Duodenal mucosa (tissue), 2 donors: ENCODE data around the gene ALG8.

Source experiments
- H3K27ac ChIP-seq: one replicate; pipeline ENCODE4 v1.7.0; 2013; ENCODE audit warnings: low read depth, low read length
- H3K27me3 ChIP-seq, 2 donors: one replicate each; pipeline ENCODE4 v1.7.0; 2013; ENCODE audit warnings: low read length in 2 of 2, control low read depth in 1 of 2; ENCODE audit not compliant: insufficient read depth in 2 of 2, control insufficient read depth in 1 of 2
- H3K36me3 ChIP-seq, 2 donors: one replicate each; pipeline ENCODE4 v1.7.0; 2013; ENCODE audit warnings: low read length in 2 of 2, control low read depth in 1 of 2; ENCODE audit not compliant: insufficient read depth in 2 of 2, control insufficient read depth in 1 of 2
- H3K4me1 ChIP-seq, 2 donors: one replicate each; pipeline ENCODE4 v1.7.0; 2013; ENCODE audit warnings: low read length in 2 of 2, control low read depth in 1 of 2; ENCODE audit not compliant: insufficient read depth in 2 of 2, control insufficient read depth in 1 of 2
- H3K4me3 ChIP-seq, 2 donors: one replicate each; pipeline ENCODE4 v1.7.0; 2013; ENCODE audit warnings: low read length in 2 of 2, low read depth in 1 of 2
- H3K9ac ChIP-seq, 2 donors: one replicate each; pipeline ENCODE4 v1.7.0; 2013; ENCODE audit warnings: low read length in 2 of 2, low read depth in 1 of 2
- H3K9me3 ChIP-seq, 2 donors: one replicate each; pipeline ENCODE4 v1.7.0; 2013; ENCODE audit warnings: low read length in 2 of 2, control low read depth in 1 of 2; ENCODE audit not compliant: control insufficient read depth in 1 of 2

ALG8 gene

GRCh38 chr11:78138694-78139421 is 568 bp downstream of the ALG8 start:
- no peaks in the 10 kb centered on the region for H3K36me3 ChIP-seq
- peak overlapping the region; percentile 77 to 81 for H3K9ac ChIP-seq
- H3K9me3 ChIP-seq = no peaks in the 10 kb centered on the region
- H3K4me3 ChIP-seq = peak overlapping the region; percentile 90 to 96
- no peaks in the 10 kb centered on the region for H3K27me3 ChIP-seq
- peaks cover 8 to 13% of the 10 kb centered on the region in 2 donors for H3K4me1 ChIP-seq
- no peak overlapping the region for H3K27ac ChIP-seq

- Histone ChIP-seq H3K9ac (peak overlapping the region in 1 of 2 donors; percentile 77), H3K9me3 (no peaks in the 10 kb centered on the region), H3K4me1 (peaks cover 8 to 13% of the 10 kb centered on the region in 2 donors), H3K27ac (no peak overlapping the region), H3K4me3 (peak overlapping the region; percentile 90 to 96), H3K27me3 (no peaks in the 10 kb centered on the region), H3K36me3 (no peaks in the 10 kb centered on the region)
Observed at GRCh38 chr11:78138291-78138690, 1.1 kb downstream of the ALG8 start.

GRCh38 chr11:78132475-78132874 is 7.0 kb downstream of the ALG8 start:
- Histone ChIP-seq H3K36me3 (no peaks in the 10 kb centered on the region), H3K4me1 (no peaks in the 10 kb centered on the region), H3K9me3 (no peaks in the 10 kb centered on the region), H3K4me3 (no peak overlapping the region), H3K27me3 (no peaks in the 10 kb centered on the region), H3K9ac (no peak overlapping the region), H3K27ac (no peak overlapping the region)

- Histone ChIP-seq H3K9ac (no peak overlapping the region), H3K27me3 (no peaks in the 10 kb centered on the region), H3K27ac (no peak overlapping the region), H3K4me3 (no peak overlapping the region), H3K4me1 (no peaks in the 10 kb centered on the region), H3K36me3 (no peaks in the 10 kb centered on the region), H3K9me3 (no peaks in the 10 kb centered on the region)
Observed at GRCh38 chr11:78131956-78132355, 7.5 kb downstream of the ALG8 start.

- H3K9ac ChIP-seq = no peak overlapping the region
- no peaks in the 10 kb centered on the region for H3K27me3 ChIP-seq
Observed at GRCh38 chr11:78127403-78127802, 12.0 kb downstream of the ALG8 start.

GRCh38 chr11:78112582-78113275 is 26.7 kb downstream of the ALG8 start:
- Histone ChIP-seq H3K27ac (no peak overlapping the region), H3K4me3 (no peak overlapping the region), H3K4me1 (no peaks in the 10 kb centered on the region), H3K27me3 (no peaks in the 10 kb centered on the region), H3K9me3 (no peaks in the 10 kb centered on the region), H3K36me3 (peaks cover 21 to 23% of the 10 kb centered on the region in 2 donors), H3K9ac (no peak overlapping the region)

More at GRCh38 chr11:78127403-78127802, 12.0 kb downstream of the ALG8 start:
- peaks cover 0 to 6% of the 10 kb centered on the region in 2 donors for H3K36me3 ChIP-seq
- no peak overlapping the region for H3K27ac ChIP-seq
- no peaks in the 10 kb centered on the region for H3K9me3 ChIP-seq
- no peak overlapping the region for H3K4me3 ChIP-seq
- no peaks in the 10 kb centered on the region for H3K4me1 ChIP-seq

GRCh38 chr11:78111298-78111697 is 28.1 kb downstream of the ALG8 start:
- peaks cover 23 to 24% of the 10 kb centered on the region in 2 donors for H3K36me3 ChIP-seq
- H3K27me3 ChIP-seq = no peaks in the 10 kb centered on the region
- no peak overlapping the region for H3K9ac ChIP-seq
- H3K27ac ChIP-seq = no peak overlapping the region
- no peaks in the 10 kb centered on the region for H3K4me1 ChIP-seq
- no peak overlapping the region for H3K4me3 ChIP-seq
- no peaks in the 10 kb centered on the region for H3K9me3 ChIP-seq

GRCh38 chr11:78110830-78111229 is 28.6 kb downstream of the ALG8 start:
- H3K9me3 ChIP-seq = no peaks in the 10 kb centered on the region
- peaks cover 23 to 24% of the 10 kb centered on the region in 2 donors for H3K36me3 ChIP-seq
- no peaks in the 10 kb centered on the region for H3K27me3 ChIP-seq
- H3K4me1 ChIP-seq = no peaks in the 10 kb centered on the region
- H3K9ac ChIP-seq = no peak overlapping the region
- no peak overlapping the region for H3K27ac ChIP-seq
- H3K4me3 ChIP-seq = no peak overlapping the region

GRCh38 chr11:78110351-78110750 is 29.1 kb downstream of the ALG8 start:
- H3K4me1 ChIP-seq = no peaks in the 10 kb centered on the region
- H3K36me3 ChIP-seq = peaks cover 23 to 24% of the 10 kb centered on the region in 2 donors
- no peak overlapping the region for H3K9ac ChIP-seq
- no peak overlapping the region for H3K4me3 ChIP-seq
- no peak overlapping the region for H3K27ac ChIP-seq
- no peaks in the 10 kb centered on the region for H3K27me3 ChIP-seq
- no peaks in the 10 kb centered on the region for H3K9me3 ChIP-seq
